K562 (cell line): Measurements from ENCODE around the gene IGSF3. TPM values are rescaled to one million over a fixed set of nuclear protein-coding genes. Genes with fewer than 3 reads are reported as not detected.
"Not testable (repeated sequence)": the region's sequence is repeated elsewhere in the genome, so short reads cannot be mapped to it uniquely, and the experiment has no call there.

Experiments used
- ATAC-seq: fragments of 200-7000 bp; cut with Tn5 transposase; 3 replicates; pipeline ENCODE4 v1.9.1; 2020; ENCODE audit warnings: moderate library complexity
- BruUV-seq: library from RNA; stranded (reverse); fragments of 400-500 nt; replicated peaks from 2 replicates; lab custom pipeline; 2021; lab: Mats Ljungman, UMichigan
- CTCF ChIA-PET: fragments of 300-600 bp; formaldehyde crosslinking; extraction: SDS; loops from one replicate; lab custom pipeline; 2021; ENCODE audit warnings: low intra/inter-chr PET ratio; lab: Yijun Ruan, JAX
- POLR2A ChIA-PET: fragments of 300-600, 350-650 bp; sonication (Branson Sonifier 250); formaldehyde crosslinking; extraction: SDS; loops from one replicate; lab custom pipeline; 2021; ENCODE audit warnings: antibody characterized with exemption, inconsistent platforms; lab: Yijun Ruan, JAX
- DNase-seq, 4 experiments: peaks; one replicate each; pipeline versions ENCODE4 v3.0.0 to v3.0.0-alpha.2; 2011 to 2018; ENCODE audit warnings: low spot score in 3 of 4, mixed read lengths in 3 of 4; ENCODE audit errors: extremely low read depth in 1 of 4
- FAIRE-seq: peaks from 2 replicates; lab custom pipeline; 2011; peaks lifted over from hg19 to GRCh38; lab: Jason Lieb, UNC
- H2AFZ ChIP-seq: 2 replicates; pipeline ENCODE4 v1.6.0; 2011; ENCODE audit warnings: low read depth, low read length, control low read depth, inconsistent platforms
- H3K27ac ChIP-seq: fragments of 200-600 bp; 3 replicates; pipeline ENCODE4 v1.8.0; 2011; ENCODE audit warnings: low read depth, mild to moderate bottlenecking, control low read depth, inconsistent platforms, low read length, moderate library complexity, mixed read lengths; ENCODE audit errors: extremely low read depth
- H3K27me3 ChIP-seq, 2 experiments: fragments of 300-600 bp in 1 of 2; 2 replicates in 1 of 2; 3 replicates in 1 of 2; pipeline versions ENCODE4 v1.6.0 to v1.8.0; 2011; ENCODE audit warnings: inconsistent platforms in 2 of 2, low read length in 2 of 2, mild to moderate bottlenecking in 1 of 2, mixed read lengths in 1 of 2, moderate library complexity in 1 of 2; ENCODE audit not compliant: control insufficient read depth in 2 of 2, insufficient read depth in 2 of 2
- H3K36me3 ChIP-seq: fragments of 300-600 bp; 3 replicates; pipeline ENCODE4 v1.8.0; 2011; ENCODE audit warnings: mild to moderate bottlenecking, low read length, inconsistent platforms; ENCODE audit not compliant: control insufficient read depth, insufficient read depth
- H3K4me1 ChIP-seq, 2 experiments: fragments of 200-600 bp in 1 of 2; replicated peaks in 1 of 2; 2 replicates in 1 of 2; 3 replicates in 1 of 2; pipeline versions ENCODE4 v1.5.1 to v1.8.0; 2011; ENCODE audit warnings: inconsistent platforms in 2 of 2, low read length in 2 of 2, mild to moderate bottlenecking in 1 of 2, mixed read lengths in 1 of 2, moderate library complexity in 1 of 2; ENCODE audit not compliant: control insufficient read depth in 2 of 2, insufficient read depth in 2 of 2
- H3K4me2 ChIP-seq: 2 replicates; pipeline ENCODE4 v1.6.1; 2011; ENCODE audit warnings: low read length, control low read depth, inconsistent platforms, mixed read lengths; ENCODE audit not compliant: insufficient read depth
- H3K4me3 ChIP-seq: fragments of 200-600 bp; sonication (generic), shearing (Covaris generic); 2 replicates; pipeline ENCODE4 v1.5.1; 2016; ENCODE audit warnings: control low read depth, inconsistent platforms
- H3K79me2 ChIP-seq: fragments of 200-600 bp; 3 replicates; pipeline ENCODE4 v1.8.0; 2011; ENCODE audit warnings: low read length, inconsistent platforms; ENCODE audit not compliant: control insufficient read depth, insufficient read depth
- H3K9ac ChIP-seq, 2 experiments: 2 replicates each; pipeline versions ENCODE4 v1.6.0 to v1.6.1; 2011; ENCODE audit warnings: low read depth in 2 of 2, low read length in 2 of 2, control low read depth in 1 of 2, inconsistent platforms in 1 of 2, mild to moderate bottlenecking in 1 of 2, mixed read lengths in 1 of 2; ENCODE audit not compliant: insufficient read depth in 1 of 2
- H3K9me1 ChIP-seq: one replicate; pipeline ENCODE4 v1.6.0; 2011; ENCODE audit warnings: inconsistent platforms, mild to moderate bottlenecking, low read length, moderate library complexity; ENCODE audit not compliant: control insufficient read depth, insufficient read depth
- H3K9me3 ChIP-seq: replicated peaks from 2 replicates; pipeline ENCODE4 v1.5.1; 2011; ENCODE audit warnings: low read depth, low read length, inconsistent platforms; ENCODE audit not compliant: control insufficient read depth, insufficient read depth
- H4K20me1 ChIP-seq: replicated peaks from 2 replicates; pipeline ENCODE4 v1.6.1; 2011; ENCODE audit warnings: low read length, inconsistent platforms, mixed read lengths; ENCODE audit not compliant: control insufficient read depth, insufficient read depth
- CTCF ChIP-seq, 3 experiments: IDR thresholded peaks in 2 of 3; conservative IDR thresholded peaks in 1 of 3; 2 replicates each; pipeline ENCODE4 v1.5.1; 2011 to 2012; ENCODE audit warnings: low read length in 3 of 3, mild to moderate bottlenecking in 3 of 3, control low read depth in 2 of 3, improper control_type of control experiment in 1 of 3, inconsistent platforms in 1 of 3, low read depth in 1 of 3, mixed read lengths in 1 of 3, moderate library complexity in 1 of 3; ENCODE audit not compliant: insufficient read depth in 2 of 3
- RAD21 ChIP-seq, 2 experiments: fragments of 250-450 bp in 1 of 2; fragments of 450-650 bp in 1 of 2; sonication (Bioruptor Pico) in 1 of 2; formaldehyde crosslinking in 1 of 2; IDR thresholded peaks in 1 of 2; conservative IDR thresholded peaks in 1 of 2; 2 replicates each; pipeline versions ENCODE4 v1.4.0 to v1.8.0; 2020 to 2022; ENCODE audit warnings: mild to moderate bottlenecking in 2 of 2, moderate library complexity in 1 of 2
- WGBS: fragments of 100-300 bp; shearing (Covaris generic); methylation state at CpG from one replicate; pipeline ENCODE4 v1.1.6; 2016; ENCODE audit warnings: low coverage, mixed read lengths; ENCODE audit not compliant: insufficient coverage; ENCODE audit errors: missing lambda C conversion rate; 5-methylcytosine and 5-hydroxymethylcytosine counted together
- in situ Hi-C: fragments of 300-500 bp; cut with MboI; formaldehyde crosslinking; loops from 4 replicates; pipeline ENCODE4 v1.15.0; 2018; ENCODE audit warnings: inconsistent platforms, mixed read lengths
- intact Hi-C: fragments of 100-400 bp; cut with micrococcal nuclease; formaldehyde crosslinking; loops from 2 replicates; pipeline ENCODE4 v1.14.2; 2022
- polyA plus RNA-seq, 8 experiments: library from polyadenylated mRNA; depleted of rRNA in 4 of 8; stranded (reverse) in 5 of 8; unstranded in 3 of 8; fragments of >200 nt; fragmentation: Nextera tagmentation in 2 of 8; fragmentation: Illumina TruSeq in 1 of 8; extraction: Ambion mirVana in 2 of 8; extraction: Trizol in 1 of 8; gene quantifications; 2 replicates each; pipeline versions ENCODE4 v1.2.1 to v1.2.3, GENCODE V29; 2011 to 2014; ENCODE audit warnings: inconsistent platforms in 1 of 8, missing spikeins in 1 of 8
- total RNA-seq, 7 experiments: library from RNA; depleted of rRNA in 6 of 7; stranded (reverse); fragments of >200 nt in 6 of 7; fragmentation: Illumina TruSeq in 2 of 7; extraction: Trizol in 2 of 7; gene quantifications; 2 replicates each; pipeline versions ENCODE4 v1.2.1 to v1.2.3, GENCODE V29; 2011 to 2021; ENCODE audit warnings: low replicate concordance in 1 of 7

The IGSF3 gene
- total and polyA plus RNA-seq, 9 of the 15 experiments (the other 6 are each of a cell fraction or from before 2014, with no cell fraction given): 1.1 to 15.0 (median 8.3) TPM

- TF ChIP-seq CTCF (IDR thresholded peaks at IDR 0.05 in 2 of 3, conservative IDR thresholded peaks at IDR 0.05 in 1 of 3; ENCODE audit: insufficient read depth in 2 of 3, low read depth in 1 of 3, low read length in 3 of 3) (peak in 1 of 3 experiments; percentile 43; a peak in 2 of 6 replicates), RAD21 (CRISPR knock-in tag; conservative IDR thresholded peaks at IDR 0.05 in 1 of 2, IDR thresholded peaks at IDR 0.05 in 1 of 2) (0 out of 4 replicates have a peak, but pooled peaks of 1 of the 2 experiments have one; percentile 10)
- FAIRE-seq, POLR2A ChIA-PET, H3K9me1 ChIP-seq, BruUV-seq, CTCF ChIA-PET, DNase-seq, H3K9me3 ChIP-seq, in situ Hi-C loops, H3K79me2 ChIP-seq, H4K20me1 ChIP-seq, ATAC-seq, H3K9ac ChIP-seq, H3K4me3 ChIP-seq, H3K27me3 ChIP-seq, H3K27ac ChIP-seq, H3K36me3 ChIP-seq, H3K4me2 ChIP-seq: not testable (repeated sequence)
- intact Hi-C loops: loop anchor here (5.0 kb wide), 1 partner anchor 37 kb away; the partner anchor contains the start of gene IGSF3
- H2AFZ ChIP-seq: 0 out of 2 replicates have a peak overlapping the region, but pooled peaks have one; percentile 20
- whole genome bisulfite sequencing: 40% methylated on average over 1 of the region's 2 CpGs
- H3K4me1 ChIP-seq: peaks cover 22 to 44% of the 10 kb centered on the region in 2 experiments
These were observed 37.5 kb downstream of the IGSF3 start for GRCh38 chr1:116630057-116630456.

GRCh38 chr1:116629441-116629840, 38.1 kb downstream of the IGSF3 start:
- Histone ChIP-seq H3K4me1 (peaks cover 26 to 49% of the 10 kb centered on the region in 2 experiments), H2AFZ (0 out of 2 replicates have a peak overlapping the region, but pooled peaks have one; percentile 20)
- H3K4me2 ChIP-seq, intact Hi-C loops, CTCF ChIA-PET, H3K9me1 ChIP-seq, H3K27ac ChIP-seq, H3K36me3 ChIP-seq, DNase-seq, H4K20me1 ChIP-seq, H3K4me3 ChIP-seq, POLR2A ChIA-PET, H3K79me2 ChIP-seq, FAIRE-seq, H3K27me3 ChIP-seq, H3K9me3 ChIP-seq, BruUV-seq, ATAC-seq, H3K9ac ChIP-seq, in situ Hi-C loops: not testable (repeated sequence)
- 100% methylated on average over 2 of the region's 2 CpGs for WGBS
